ENCODE measurements around the gene AATF. TPM values are rescaled to one million over a fixed set of nuclear protein-coding genes. Genes with fewer than 3 reads are reported as not detected.
"Not testable (repeated sequence)": the region's sequence is repeated elsewhere in the genome, so short reads cannot be mapped to it uniquely, and the experiment has no call there.

The AATF gene
- total RNA-seq, 1 experiment from 2014 or later, result 85.2 TPM

- ChIA-PET POLR2A (interaction anchor here (0.6 to 1.6 kb wide), 7 partner anchors 9 to 524 kb away, joined by 3 to 8 read pairs (median 5); partner anchors contain the start of genes AATF and MRM1), CTCF (interaction anchor here (0.6 to 2.7 kb wide), 8 partner anchors 16 to 470 kb away, joined by 3 to 13 read pairs (median 3); no protein-coding TSS in a partner anchor)
- H3K27ac Mint-ChIP-seq (ENCODE audit: low read depth, unreplicated experiment), result peak overlapping the region; percentile 25
- no peaks in the 10 kb centered on the region for H3K36me3 Mint-ChIP-seq (ENCODE audit: insufficient read depth, unreplicated experiment)
- intact Hi-C loops (cut with micrococcal nuclease), result no loop called here
- BruUV-seq (replicated peaks), result no TSS peak
- TF ChIP-seq CTCF (IDR thresholded peaks at IDR 0.05; ENCODE audit: unreplicated experiment), result no peak
- H3K9me3 Mint-ChIP-seq (ENCODE audit: unreplicated experiment), result no peaks in the 10 kb centered on the region
- peaks cover 15% of the 10 kb centered on the region for H3K4me1 Mint-ChIP-seq (ENCODE audit: insufficient read depth, unreplicated experiment)
- DNase-seq (ENCODE audit: unreplicated experiment), result peak; percentile 90
- H3K27me3 Mint-ChIP-seq (ENCODE audit: insufficient read depth, unreplicated experiment), result peaks cover 12% of the 10 kb centered on the region
- H3K4me3 Mint-ChIP-seq (ENCODE audit: unreplicated experiment), result no peak overlapping the region
Observed at GRCh38 chr17:37067555-37068111, 118.9 kb downstream of the AATF start.

- no peak overlapping the region for H3K4me3 Mint-ChIP-seq (ENCODE audit: unreplicated experiment)
- TF ChIP-seq CTCF (IDR thresholded peaks at IDR 0.05; ENCODE audit: unreplicated experiment), result no peak
- no peaks in the 10 kb centered on the region for H3K9me3 Mint-ChIP-seq (ENCODE audit: unreplicated experiment)
- no TSS peak for BruUV-seq (replicated peaks)
- H3K27me3 Mint-ChIP-seq (ENCODE audit: insufficient read depth, unreplicated experiment), result peaks cover 12% of the 10 kb centered on the region
- DNase-seq (ENCODE audit: unreplicated experiment), result no peak
- H3K36me3 Mint-ChIP-seq (ENCODE audit: insufficient read depth, unreplicated experiment), result no peaks in the 10 kb centered on the region
- POLR2A ChIA-PET, result interaction anchor here (0.6 to 1.6 kb wide), 6 partner anchors 9 to 525 kb away, joined by 3 to 8 read pairs (median 4); partner anchors contain the start of genes AATF and MRM1
- peaks cover 15% of the 10 kb centered on the region for H3K4me1 Mint-ChIP-seq (ENCODE audit: insufficient read depth, unreplicated experiment)
- CTCF ChIA-PET, result interaction anchor here (0.5 to 2.7 kb wide), 7 partner anchors 16 to 471 kb away, joined by 3 to 13 read pairs (median 3); no protein-coding TSS in a partner anchor
- no peak overlapping the region for H3K27ac Mint-ChIP-seq (ENCODE audit: low read depth, unreplicated experiment)
- intact Hi-C loops (cut with micrococcal nuclease), result no loop called here
Observed at GRCh38 chr17:37068266-37068665, 119.5 kb downstream of the AATF start.

- no peak for DNase-seq (ENCODE audit: unreplicated experiment)
- Mint-ChIP-seq H3K27me3 (ENCODE audit: insufficient read depth, unreplicated experiment) (peaks cover 12% of the 10 kb centered on the region), H3K27ac (ENCODE audit: low read depth, unreplicated experiment) (no peak overlapping the region), H3K9me3 (ENCODE audit: unreplicated experiment) (no peaks in the 10 kb centered on the region), H3K36me3 (ENCODE audit: insufficient read depth, unreplicated experiment) (no peaks in the 10 kb centered on the region), H3K4me3 (ENCODE audit: unreplicated experiment) (no peak overlapping the region), H3K4me1 (ENCODE audit: insufficient read depth, unreplicated experiment) (peaks cover 15% of the 10 kb centered on the region)
- intact Hi-C loops (cut with micrococcal nuclease), result no loop called here
- no peak for TF ChIP-seq CTCF (IDR thresholded peaks at IDR 0.05; ENCODE audit: unreplicated experiment)
- no TSS peak for BruUV-seq (replicated peaks)
- ChIA-PET CTCF (interaction anchor here (2.7 kb wide), 1 partner anchor 23 kb away, joined by 13 read pairs; no protein-coding TSS in a partner anchor), POLR2A (no interaction called here)
Observed at GRCh38 chr17:37069087-37069486, 120.3 kb downstream of the AATF start.

- CTCF ChIA-PET; POLR2A ChIA-PET; BruUV-seq (replicated peaks); H3K4me3 Mint-ChIP-seq (ENCODE audit: unreplicated experiment); H3K36me3 Mint-ChIP-seq (ENCODE audit: insufficient read depth, unreplicated experiment); intact Hi-C loops (cut with micrococcal nuclease); H3K4me1 Mint-ChIP-seq (ENCODE audit: insufficient read depth, unreplicated experiment); H3K27ac Mint-ChIP-seq (ENCODE audit: low read depth, unreplicated experiment); H3K27me3 Mint-ChIP-seq (ENCODE audit: insufficient read depth, unreplicated experiment); DNase-seq (ENCODE audit: unreplicated experiment); H3K9me3 Mint-ChIP-seq (ENCODE audit: unreplicated experiment): not testable (repeated sequence)
Observed at GRCh38 chr17:37073464-37073863, 124.7 kb downstream of the AATF start.
